PC-3 (cell line): ENCODE measurements around the gene AP5S1.

Experiments used
- CTCF ChIP-seq: fragments of 300-600 bp; sonication (generic); conservative IDR thresholded peaks from 2 replicates; pipeline ENCODE4 v1.5.1; 2017; ENCODE audit warnings: antibody characterized with exemption, low read depth, mild to moderate bottlenecking, low read length
- EZH2phosphoT487 ChIP-seq: fragments of 300-600 bp; sonication (generic); IDR thresholded peaks from 2 replicates; pipeline ENCODE4 v1.6.1; 2018; ENCODE audit warnings: mild to moderate bottlenecking, antibody characterized with exemption, low read length, borderline replicate concordance

- TF ChIP-seq CTCF (no peak), EZH2phosphoT487 (no peak)
Measured at GRCh38 chr20:3871550-3872265, 51.4 kb downstream of the AP5S1 start.
